ENCODE results near the gene HOXA6. TPM values are rescaled to one million over a fixed set of nuclear protein-coding genes. Genes with fewer than 3 reads are reported as not detected.

Gene HOXA6
- total RNA-seq, 1 experiment from 2014 or later, result 3.3 TPM

DNA sequence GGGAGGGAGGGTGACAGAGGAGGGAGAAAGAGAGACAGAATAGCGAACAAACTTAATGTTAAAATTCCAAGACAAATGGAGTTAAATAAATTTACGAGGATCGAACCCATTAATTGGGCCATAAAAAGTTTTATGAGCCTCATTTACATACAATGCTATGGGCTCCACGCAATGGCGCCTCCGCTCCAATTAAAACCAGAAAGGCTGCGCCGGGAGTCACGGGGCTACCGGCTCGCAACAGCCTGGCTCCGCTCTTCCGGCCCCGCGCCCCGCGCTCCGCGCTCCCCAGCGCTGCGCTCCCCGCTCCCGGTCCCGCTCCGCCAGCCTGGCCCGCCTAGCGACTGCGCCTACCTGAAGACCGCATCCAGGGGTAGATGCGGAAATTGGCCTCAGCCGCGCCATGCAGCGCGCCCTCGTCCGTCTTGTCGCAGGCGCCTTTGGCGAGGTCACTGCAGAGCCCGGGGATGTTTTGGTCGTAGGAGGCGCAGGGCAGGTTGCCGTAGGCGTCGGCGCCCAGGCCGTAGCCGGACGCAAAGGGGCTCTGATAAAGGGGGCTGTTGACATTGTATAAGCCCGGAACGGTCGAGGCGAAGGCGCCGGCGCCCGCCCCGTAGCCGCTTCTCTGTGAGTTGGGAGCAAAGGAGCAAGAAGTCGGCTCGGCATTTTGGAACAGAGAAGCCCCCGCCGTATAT is 8.4 kb upstream of the HOXA6 start:
- Histone ChIP-seq H3K27me3 (ENCODE audit: control insufficient read depth, insufficient read depth, low read length) (no peaks in the 10 kb centered on the region), H3K9me3 (ENCODE audit: control insufficient read depth, insufficient read depth, low read depth, low read length) (no peaks in the 10 kb centered on the region), H3K4me1 (ENCODE audit: control insufficient read depth, insufficient read depth, low read length) (0 out of 2 replicates have a peak, but pooled peaks cover 3% of the 10 kb centered on the region), H3K27ac (ENCODE audit: low read length) (no peak overlapping the region), H3K4me3 (ENCODE audit: low read depth in 2 of 2, low read length in 2 of 2) (no peak overlapping the region), H3K36me3 (ENCODE audit: control insufficient read depth, insufficient read depth, low read length) (no peaks in the 10 kb centered on the region; the same call in 1 of the 2 replicates)
- DNase-seq (ENCODE audit: low read depth, low spot score), result no peak
- ATAC-seq, result no peak
- CTCF ChIA-PET, result no interaction called here
- TF ChIP-seq, protein P1, sequence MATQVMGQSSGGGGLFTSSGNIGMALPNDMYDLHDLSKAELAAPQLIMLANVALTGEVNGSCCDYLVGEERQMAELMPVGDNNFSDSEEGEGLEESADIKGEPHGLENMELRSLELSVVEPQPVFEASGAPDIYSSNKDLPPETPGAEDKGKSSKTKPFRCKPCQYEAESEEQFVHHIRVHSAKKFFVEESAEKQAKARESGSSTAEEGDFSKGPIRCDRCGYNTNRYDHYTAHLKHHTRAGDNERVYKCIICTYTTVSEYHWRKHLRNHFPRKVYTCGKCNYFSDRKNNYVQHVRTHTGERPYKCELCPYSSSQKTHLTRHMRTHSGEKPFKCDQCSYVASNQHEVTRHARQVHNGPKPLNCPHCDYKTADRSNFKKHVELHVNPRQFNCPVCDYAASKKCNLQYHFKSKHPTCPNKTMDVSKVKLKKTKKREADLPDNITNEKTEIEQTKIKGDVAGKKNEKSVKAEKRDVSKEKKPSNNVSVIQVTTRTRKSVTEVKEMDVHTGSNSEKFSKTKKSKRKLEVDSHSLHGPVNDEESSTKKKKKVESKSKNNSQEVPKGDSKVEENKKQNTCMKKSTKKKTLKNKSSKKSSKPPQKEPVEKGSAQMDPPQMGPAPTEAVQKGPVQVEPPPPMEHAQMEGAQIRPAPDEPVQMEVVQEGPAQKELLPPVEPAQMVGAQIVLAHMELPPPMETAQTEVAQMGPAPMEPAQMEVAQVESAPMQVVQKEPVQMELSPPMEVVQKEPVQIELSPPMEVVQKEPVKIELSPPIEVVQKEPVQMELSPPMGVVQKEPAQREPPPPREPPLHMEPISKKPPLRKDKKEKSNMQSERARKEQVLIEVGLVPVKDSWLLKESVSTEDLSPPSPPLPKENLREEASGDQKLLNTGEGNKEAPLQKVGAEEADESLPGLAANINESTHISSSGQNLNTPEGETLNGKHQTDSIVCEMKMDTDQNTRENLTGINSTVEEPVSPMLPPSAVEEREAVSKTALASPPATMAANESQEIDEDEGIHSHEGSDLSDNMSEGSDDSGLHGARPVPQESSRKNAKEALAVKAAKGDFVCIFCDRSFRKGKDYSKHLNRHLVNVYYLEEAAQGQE (IDR thresholded peaks at IDR 0.05; ENCODE audit: insufficient read depth in 1 of 2, low read depth in 2 of 2, low read length in 1 of 2), result no peak
- TF ChIP-seq SIN3A (IDR thresholded peaks at IDR 0.05; ENCODE audit: borderline replicate concordance, insufficient read depth, low read depth, low read length), result no peak
- TF ChIP-seq, protein P2, sequence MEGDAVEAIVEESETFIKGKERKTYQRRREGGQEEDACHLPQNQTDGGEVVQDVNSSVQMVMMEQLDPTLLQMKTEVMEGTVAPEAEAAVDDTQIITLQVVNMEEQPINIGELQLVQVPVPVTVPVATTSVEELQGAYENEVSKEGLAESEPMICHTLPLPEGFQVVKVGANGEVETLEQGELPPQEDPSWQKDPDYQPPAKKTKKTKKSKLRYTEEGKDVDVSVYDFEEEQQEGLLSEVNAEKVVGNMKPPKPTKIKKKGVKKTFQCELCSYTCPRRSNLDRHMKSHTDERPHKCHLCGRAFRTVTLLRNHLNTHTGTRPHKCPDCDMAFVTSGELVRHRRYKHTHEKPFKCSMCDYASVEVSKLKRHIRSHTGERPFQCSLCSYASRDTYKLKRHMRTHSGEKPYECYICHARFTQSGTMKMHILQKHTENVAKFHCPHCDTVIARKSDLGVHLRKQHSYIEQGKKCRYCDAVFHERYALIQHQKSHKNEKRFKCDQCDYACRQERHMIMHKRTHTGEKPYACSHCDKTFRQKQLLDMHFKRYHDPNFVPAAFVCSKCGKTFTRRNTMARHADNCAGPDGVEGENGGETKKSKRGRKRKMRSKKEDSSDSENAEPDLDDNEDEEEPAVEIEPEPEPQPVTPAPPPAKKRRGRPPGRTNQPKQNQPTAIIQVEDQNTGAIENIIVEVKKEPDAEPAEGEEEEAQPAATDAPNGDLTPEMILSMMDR (IDR thresholded peaks at IDR 0.05), result no peak
- no peak for TF ChIP-seq TCF7L2 (IDR thresholded peaks at IDR 0.05; ENCODE audit: low read depth, low read length)
- no peak for TF ChIP-seq POLR2AphosphoS5 (IDR thresholded peaks at IDR 0.05; ENCODE audit: low read depth, low read length)
- in situ Hi-C loops (cut with HindIII; ENCODE audit: low pct_unique_long_range_greater_than_20kb, low sequenced_read_pairs) (no loop called here), intact Hi-C loops (cut with micrococcal nuclease; ENCODE audit: unreplicated experiment) (no loop called here)
- POLR2A ChIA-PET, result no interaction called here
- no TSS peak for BruUV-seq (replicated peaks)

DNA sequence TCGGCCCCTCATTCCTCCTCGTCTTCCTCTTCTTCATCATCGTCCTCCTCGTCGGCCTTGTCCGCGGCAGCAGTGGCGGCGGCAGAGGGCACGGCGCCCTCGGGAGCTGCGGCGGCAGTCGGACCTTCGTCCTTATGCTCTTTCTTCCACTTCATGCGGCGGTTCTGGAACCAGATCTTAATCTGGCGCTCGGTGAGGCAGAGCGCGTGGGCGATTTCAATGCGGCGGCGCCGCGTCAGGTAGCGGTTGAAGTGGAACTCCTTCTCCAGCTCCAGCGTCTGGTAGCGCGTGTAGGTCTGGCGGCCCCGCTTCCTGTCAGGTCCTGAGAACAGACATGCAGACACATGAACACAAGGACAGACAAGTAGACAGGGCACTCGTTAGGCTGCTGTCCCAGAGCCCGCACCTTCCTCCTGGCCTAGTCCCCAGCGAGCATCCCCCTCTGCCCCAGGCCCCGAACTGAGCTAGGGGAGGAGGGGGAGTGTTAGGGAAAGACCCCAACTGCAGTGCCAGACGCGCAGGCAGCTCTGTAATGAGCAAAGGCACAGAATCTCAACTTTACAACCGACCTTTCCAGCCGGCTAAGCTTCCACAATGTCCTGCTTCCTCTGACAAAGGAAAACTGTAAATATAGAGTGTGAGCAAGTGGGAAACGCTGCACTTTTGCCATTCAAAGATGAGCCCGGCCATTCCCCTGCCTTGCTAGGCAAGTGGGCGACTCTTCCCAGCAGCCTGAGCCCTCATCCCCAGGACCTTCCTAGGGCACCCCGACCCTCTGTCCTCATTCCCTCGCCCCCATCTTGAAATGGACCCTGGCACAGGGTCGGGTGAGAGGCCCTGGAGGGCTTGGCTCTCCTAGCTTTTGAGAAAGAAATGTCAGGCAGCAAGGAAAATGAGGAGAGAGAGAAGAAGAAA is 7.6 kb upstream of the HOXA6 start:
- CTCF ChIA-PET, result interaction anchor here (0.6 kb wide), 1 partner anchor 12 kb away, joined by 3 read pairs; the partner anchor contains the start of gene HOXA5
- TF ChIP-seq, protein P1 (IDR thresholded peaks at IDR 0.05; ENCODE audit: insufficient read depth in 1 of 2, low read depth in 2 of 2, low read length in 1 of 2), result no peak
- TF ChIP-seq POLR2AphosphoS5 (IDR thresholded peaks at IDR 0.05; ENCODE audit: low read depth, low read length), result no peak
- TF ChIP-seq SIN3A (IDR thresholded peaks at IDR 0.05; ENCODE audit: borderline replicate concordance, insufficient read depth, low read depth, low read length), result no peak
- TF ChIP-seq TCF7L2 (IDR thresholded peaks at IDR 0.05; ENCODE audit: low read depth, low read length), result no peak
- TF ChIP-seq, protein P2 (IDR thresholded peaks at IDR 0.05), result no peak
- no peak for DNase-seq (ENCODE audit: low read depth, low spot score)

More for the DNA sequence above, 7.6 kb upstream of the HOXA6 start:
- no TSS peak for BruUV-seq (replicated peaks)
- POLR2A ChIA-PET, result no interaction called here
- intact Hi-C loops (cut with micrococcal nuclease; ENCODE audit: unreplicated experiment), result no loop called here
- in situ Hi-C loops (cut with HindIII; ENCODE audit: low pct_unique_long_range_greater_than_20kb, low sequenced_read_pairs), result no loop called here
- no peaks in the 10 kb centered on the region; the same call in 1 of the 2 replicates for H3K36me3 ChIP-seq (ENCODE audit: control insufficient read depth, insufficient read depth, low read length)
- ATAC-seq, result no peak; the same call in 1 of the 2 replicates
- peak overlapping the region; percentile 14 to 40; a peak in 3 of 4 replicates for H3K4me3 ChIP-seq (ENCODE audit: low read depth in 2 of 2, low read length in 2 of 2)
- peak overlapping the region; percentile 45; the same call in 1 of the 2 replicates for H3K27ac ChIP-seq (ENCODE audit: low read length)
- 0 out of 2 replicates have a peak, but pooled peaks cover 3% of the 10 kb centered on the region for H3K4me1 ChIP-seq (ENCODE audit: control insufficient read depth, insufficient read depth, low read length)
- no peaks in the 10 kb centered on the region for H3K9me3 ChIP-seq (ENCODE audit: control insufficient read depth, insufficient read depth, low read depth, low read length)
- no peaks in the 10 kb centered on the region for H3K27me3 ChIP-seq (ENCODE audit: control insufficient read depth, insufficient read depth, low read length)

Data from Panc1 (cell line).